Pons (tissue), 1 donor: ENCODE data around the gene INPP5E.

ENCODE experiments used
- DNase-seq: peaks from one replicate; pipeline ENCODE4 v3.0.0-alpha.2; 2016; ENCODE audit warnings: low spot score

INPP5E gene

GRCh38 chr9:136472640-136473353, 33.2 kb upstream of the INPP5E start:
- DNase-seq = no peak

- DNase-seq = no peak
Observed at GRCh38 chr9:136471802-136472487, 32.3 kb upstream of the INPP5E start.

DNA sequence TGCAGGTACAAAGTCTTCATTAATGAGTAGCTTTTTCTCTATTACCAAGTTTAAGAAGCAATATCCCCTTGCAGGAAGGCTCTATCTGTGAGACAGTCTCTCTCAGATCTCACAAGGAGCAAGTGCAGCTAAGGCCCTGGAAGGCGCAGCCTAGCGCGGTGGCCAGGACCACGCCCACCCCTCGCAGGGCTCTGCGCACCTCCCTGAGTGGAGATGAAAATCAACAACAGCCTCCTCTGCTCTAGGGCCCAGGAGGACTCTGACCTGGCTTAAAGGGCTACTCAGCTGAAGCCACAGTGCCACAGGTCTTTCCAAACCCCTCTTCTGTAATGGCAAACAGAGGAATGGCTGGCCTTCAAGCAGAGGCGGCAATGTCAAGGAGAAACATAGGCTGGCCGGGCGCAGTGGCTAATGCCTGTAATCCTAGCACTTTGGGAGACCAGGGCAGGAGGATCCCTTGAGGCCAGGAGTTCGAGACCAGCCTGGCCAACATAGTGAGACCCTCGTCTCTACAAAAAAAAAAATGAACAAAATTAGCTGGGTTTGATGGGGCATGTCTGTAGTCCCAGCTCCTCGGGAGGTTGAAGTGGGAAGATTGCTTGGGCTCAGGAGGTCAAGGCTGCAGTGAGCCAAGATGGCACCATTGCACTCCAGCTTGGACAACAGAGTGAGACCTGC, 31.3 kb upstream of the INPP5E start:
- no peak for DNase-seq

DNA sequence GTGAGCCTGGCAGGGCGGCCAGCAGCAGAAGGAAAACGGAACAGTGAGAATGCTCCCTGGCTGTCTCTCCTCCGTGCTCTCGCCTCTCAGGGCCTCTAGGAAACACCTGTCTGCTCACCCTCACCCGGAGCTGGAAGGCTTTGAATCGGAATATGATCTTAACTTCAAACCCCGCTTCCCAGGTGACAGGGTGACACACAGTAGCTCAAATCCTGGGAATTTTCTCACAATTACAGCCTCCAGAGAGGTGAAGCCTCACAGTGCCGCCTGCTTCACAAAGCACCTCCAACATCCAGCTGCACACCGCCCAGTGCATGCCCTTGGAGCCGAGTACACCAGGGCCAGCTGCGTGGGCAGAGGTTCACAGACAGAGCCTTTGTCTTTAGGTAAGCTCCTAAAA, 30.7 kb upstream of the INPP5E start:
- no peak for DNase-seq

DNA sequence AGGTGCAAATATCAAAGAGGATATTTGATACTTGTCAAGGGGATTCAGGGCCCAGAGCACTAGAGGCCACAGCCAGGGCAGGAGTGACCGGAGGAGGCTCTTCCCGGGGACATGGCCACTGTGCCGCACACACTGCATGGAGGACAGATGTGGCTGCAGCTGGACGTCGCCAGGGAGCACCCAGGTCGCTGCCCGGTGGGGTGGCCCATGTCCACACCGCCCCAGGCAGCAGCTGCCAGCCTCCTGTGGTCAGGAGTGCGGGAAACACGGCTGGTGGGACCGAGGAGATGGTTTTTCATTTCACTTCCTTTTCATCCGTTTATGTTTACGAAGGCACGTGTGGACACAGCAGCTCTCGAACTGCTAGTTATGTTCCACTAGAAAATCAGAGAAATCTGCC, 28.1 kb upstream of the INPP5E start:
- DNase-seq = no peak

DNA sequence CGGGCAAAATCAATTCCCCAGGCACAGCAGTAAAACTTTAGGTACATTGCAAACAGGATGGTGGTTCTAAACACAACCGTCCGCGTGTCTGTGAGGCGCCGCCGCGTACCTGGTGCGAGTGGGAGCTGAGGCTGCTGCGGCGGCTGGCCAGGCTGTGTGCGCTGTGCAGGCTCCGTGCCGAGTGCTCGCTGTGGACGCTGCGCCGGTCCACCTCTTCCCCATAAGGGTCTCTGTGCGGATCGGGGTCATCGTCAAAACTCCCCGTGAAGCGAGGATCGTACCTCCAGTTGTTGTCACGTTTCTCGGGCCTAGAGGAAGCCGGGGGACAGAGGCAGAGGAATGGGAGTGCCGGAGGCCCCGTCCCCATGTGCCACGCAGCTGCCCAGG, 26.5 kb upstream of the INPP5E start:
- no peak for DNase-seq

DNA sequence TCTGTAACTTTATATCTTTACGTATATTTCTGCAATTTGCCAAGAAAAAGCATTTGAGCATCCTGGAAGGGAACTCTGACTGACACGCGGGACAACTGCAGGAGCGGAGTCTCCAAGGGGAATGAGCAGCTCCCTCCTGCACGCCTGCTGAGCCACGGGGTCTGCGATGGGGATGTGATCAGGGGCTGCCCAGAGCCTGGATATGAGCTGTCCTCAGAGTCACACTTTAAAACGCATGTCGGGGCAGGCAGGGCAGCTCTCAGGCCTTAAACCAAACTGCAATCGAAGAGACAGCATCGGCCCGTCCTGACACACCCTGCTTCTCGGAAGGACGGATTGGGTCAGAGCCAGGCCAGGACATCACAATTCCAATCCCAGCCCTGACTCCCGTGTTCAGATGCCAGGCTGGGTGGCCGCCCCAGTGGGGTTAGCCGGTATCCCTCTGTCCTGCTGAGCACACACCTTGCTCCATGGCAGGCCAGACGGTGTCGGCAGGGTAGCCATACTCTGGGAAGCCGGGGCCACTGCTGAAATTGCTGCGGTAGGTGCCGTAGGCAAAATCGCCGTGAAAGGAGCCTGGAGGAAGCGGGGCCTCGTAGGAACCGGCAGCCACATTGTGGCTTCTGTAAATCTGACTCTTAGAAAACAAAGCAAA, 26.0 kb upstream of the INPP5E start:
- no peak for DNase-seq

GRCh38 chr9:136464241-136464640, 24.6 kb upstream of the INPP5E start:
- DNase-seq = no peak

GRCh38 chr9:136463578-136463977, 23.9 kb upstream of the INPP5E start:
- DNase-seq = no peak

DNA sequence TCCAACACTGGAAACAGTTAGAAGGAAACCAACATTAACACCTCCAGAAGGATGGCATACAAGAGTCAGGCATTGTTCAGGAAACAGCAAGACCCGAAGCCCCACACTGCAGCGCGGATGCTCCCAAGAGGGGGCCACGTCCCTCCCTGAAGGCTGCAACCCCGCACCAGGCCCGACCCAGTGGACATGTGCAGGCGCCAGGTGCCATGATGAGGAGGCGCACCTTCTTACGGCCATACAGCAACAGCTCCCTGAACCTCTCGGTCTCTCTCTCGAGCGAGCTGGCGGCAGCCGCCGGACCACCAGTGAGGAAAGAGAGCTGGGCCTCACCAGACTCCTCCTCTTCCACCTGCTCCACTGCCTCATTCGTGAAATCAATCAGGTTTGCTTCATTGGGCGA, 23.0 kb upstream of the INPP5E start:
- DNase-seq = no peak

DNA sequence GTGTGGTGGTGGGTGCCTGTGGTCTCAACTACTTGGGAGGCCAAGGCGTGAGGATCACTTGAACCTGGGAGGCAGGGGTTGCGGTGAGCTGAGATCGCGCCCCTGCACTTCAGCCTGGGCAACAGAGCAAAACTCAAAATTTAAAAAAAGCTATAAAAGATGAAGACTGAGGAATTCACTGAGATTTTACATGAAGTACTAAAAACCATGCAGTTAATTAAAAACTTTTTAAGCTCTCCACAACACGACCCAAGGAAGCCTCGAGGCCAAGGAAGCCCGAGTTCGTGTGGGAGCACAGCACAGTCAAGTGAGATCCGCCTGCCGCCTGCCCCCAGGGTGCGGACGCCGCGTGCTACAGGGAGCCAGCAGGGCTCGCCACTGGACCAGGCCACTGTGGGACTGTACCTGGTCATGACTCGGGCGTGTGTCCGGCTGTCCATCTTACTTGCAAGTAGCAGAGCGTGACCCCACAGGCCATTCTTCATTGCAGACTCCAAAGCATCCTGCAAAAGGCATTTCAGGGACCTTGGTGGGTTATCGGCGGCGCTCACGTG, 21.2 kb upstream of the INPP5E start:
- DNase-seq = no peak

DNA sequence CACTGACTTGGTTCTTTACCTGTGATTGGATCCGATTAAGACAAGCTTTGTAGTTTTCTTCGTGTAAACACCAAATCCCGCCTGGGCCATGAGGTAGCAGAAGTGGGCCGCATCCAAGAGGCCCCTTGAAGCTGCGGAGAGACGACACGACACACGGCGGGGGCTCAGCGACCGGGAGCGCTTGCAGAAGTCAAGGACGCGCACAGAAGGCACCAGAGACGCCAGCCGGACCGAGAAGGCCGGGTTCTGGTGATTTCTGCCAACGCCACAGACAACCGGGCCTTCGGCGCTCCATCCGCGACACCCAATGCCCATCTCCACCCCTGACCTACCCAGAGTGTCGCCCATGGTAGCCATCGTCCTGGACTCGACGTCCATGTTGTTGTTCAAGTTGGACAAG, 19.8 kb upstream of the INPP5E start:
- DNase-seq = no peak

- DNase-seq = no peak
Observed at GRCh38 chr9:136457326-136457725, 17.7 kb upstream of the INPP5E start.

DNA sequence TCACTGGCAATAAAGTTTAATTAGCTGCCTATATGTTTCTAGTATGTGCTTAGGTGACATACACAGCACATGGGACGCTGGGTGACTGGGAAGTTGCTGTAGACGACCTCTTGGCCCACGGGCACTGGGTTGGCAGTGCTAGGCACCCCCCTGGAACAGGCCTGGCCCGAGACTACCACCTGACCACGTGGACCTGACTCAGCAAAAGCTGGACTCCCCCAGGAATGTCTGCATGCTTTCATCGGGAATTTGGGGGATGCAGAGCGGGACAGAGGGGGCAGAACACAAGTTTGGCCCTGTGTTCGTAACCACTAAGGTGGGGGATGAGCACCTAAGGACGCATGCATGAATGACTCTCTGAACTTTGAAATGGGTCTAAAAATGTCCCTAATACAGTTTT, 16.6 kb upstream of the INPP5E start:
- DNase-seq = no peak

DNA sequence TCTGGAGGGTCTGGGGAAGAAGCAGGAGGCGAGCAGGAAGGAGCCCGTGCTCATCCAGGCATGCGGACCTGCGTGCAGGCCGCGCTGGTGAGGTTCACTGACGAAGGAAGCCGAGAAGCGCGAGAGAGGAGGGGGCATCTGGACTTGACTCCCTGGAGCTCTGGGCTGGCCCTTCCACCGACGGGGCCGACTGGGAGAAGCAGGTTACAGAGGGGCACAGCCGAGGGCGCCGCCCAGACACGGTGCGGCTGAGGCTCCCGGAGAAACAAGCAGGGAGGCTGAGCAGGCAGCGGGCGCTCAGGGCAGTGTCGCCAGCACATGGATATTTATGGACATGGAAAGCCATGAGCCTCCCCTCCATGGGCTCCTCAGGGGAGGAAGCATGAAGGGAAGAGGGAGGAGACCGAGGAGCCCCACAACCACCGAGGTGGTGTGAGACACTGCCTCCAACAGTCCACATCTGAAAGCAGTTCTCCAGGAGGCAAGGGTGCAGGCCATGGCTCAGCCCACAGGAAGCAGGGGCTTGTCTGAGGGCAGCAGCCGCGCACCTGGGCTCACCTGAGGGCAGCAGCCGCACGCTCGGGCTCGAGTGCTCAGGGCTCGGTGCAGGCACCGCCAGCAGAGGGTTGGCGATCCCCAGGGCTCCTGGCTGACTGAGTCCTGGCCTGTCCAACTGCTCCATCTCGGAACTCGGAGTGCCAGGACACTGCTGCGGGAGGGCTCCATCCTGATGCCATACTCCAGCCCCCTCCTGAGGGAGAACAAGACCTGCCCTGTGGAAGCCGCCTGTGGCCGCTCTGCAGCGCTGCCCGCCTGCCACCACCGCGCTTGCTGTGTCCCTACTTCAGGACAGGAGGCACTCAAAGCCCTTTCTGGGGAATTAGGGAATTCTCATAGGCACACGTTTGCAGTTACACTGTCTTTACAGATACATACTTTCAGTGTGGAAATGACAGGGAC, 15.7 kb upstream of the INPP5E start:
- no peak for DNase-seq

GRCh38 chr9:136454026-136454796, 14.6 kb upstream of the INPP5E start:
- DNase-seq = no peak

DNA sequence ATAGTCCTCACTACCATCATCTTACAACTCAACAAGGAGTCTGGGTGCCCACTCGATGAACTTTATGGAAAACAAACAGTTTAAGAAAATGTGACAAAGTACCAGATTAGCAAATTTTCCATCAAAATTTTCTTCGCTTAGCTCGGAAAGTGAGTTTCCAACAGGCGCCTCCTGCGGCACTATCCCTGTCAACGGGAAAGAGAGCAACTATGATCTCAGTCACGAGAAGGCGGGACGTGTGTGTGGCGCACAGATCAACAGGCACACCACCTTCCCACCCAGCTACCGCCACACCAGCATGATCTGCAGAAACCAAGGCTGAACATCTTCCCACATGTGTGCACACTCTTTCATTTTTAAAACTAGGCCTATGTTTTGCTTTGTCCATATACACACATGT, 13.7 kb upstream of the INPP5E start:
- DNase-seq = no peak

GRCh38 chr9:136451221-136451877, 11.7 kb upstream of the INPP5E start:
- DNase-seq = no peak

DNA sequence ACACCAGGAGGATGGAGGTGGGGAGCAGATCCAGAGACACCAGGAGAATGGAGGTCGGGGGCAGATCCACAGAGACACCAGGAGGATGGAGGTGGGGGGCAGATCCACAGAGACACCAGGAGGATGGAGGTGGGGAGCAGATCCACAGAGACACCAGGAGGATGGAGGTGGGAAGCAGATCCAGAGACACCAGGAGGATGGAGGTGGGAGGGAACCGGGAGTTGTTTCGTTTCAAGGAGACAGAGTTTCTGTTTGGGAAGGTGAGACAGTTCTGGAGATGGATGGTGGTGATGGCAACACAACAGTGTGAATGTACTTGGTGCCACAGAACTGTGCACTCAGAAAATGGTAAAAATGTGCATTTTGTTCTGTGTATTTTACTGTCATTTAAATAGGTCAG, 9.0 kb upstream of the INPP5E start:
- DNase-seq = no peak

DNA sequence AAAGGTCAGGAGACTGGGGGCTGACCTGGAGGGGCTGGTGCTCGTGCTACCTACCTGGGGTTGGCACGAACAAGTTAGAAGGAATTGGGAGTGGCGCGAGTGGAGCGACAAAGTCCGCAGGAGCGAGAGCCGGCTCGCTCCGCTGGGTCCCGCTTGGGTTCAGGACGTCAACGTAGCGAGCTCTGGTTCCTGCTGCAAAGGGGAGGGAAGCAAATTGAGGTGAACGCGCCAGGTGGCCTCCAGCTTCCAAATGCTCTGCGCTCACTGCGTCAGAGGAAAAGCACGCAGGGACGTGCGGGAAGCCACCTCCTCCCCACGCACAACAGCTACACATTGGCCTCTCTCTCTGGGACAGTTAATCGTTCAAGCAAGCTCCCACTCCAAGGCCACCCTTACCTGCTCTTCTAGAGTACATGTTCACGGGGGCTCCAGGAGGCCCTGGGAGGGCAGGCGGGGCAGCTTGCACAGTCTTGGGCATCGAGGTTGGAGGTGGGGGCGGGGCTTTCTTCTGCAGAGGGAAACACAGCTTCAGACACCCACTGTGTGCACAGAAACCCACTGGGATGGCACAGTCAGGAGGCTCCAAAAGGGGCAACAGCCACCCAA, 7.6 kb upstream of the INPP5E start:
- no peak for DNase-seq
